Measurements from ENCODE around the gene CYP4A11. TPM values are rescaled to one million over a fixed set of nuclear protein-coding genes. Genes with fewer than 3 reads are reported as not detected.
A peak's percentile ranks its signal among the peaks of the same experiment; 100 is the strongest.
"Not testable (repeated sequence)": the region's sequence is repeated elsewhere in the genome, so short reads cannot be mapped to it uniquely, and the experiment has no call there.

CYP4A11 gene
- total RNA-seq (2021): 0.11 to 0.53 TPM (median 0.23 TPM) in 3 replicates
- Bru-seq, nascent RNA: percentile 7 among the genes with signal in this experiment
- long read RNA-seq, experiment 1, partial matches to known transcripts: 0 of 1 reads
- long read RNA-seq, experiment 1, other reads (novel, unspliced or antisense): 1 of 1 reads
- long read RNA-seq, experiment 2: 0 reads
- long read RNA-seq, experiment 3: 0 reads

GRCh38 chr1:46941135-46941694, at the start of gene CYP4A11:
TSS of gene CYP4A11 (minus strand) at chr1:46941476. CDS start at chr1:46941433, 43 bp downstream.
- CTCF ChIA-PET: no interaction called here
- ATAC-seq (no peak), DNase-seq (ENCODE audit: low spot score) (no peak)
- Mint-ChIP-seq H3K36me3 (no peaks in the 10 kb centered on the region), H3K27ac (no peak within 1 kb of the TSS), H3K4me3 (no peak within 1 kb of the TSS), H3K9me3 (no peaks in the 10 kb centered on the region), H3K4me1 (no peaks in the 10 kb centered on the region), H3K27me3 (ENCODE audit: low read depth) (peaks cover 34% of the 10 kb centered on the region)
- POLR2A ChIA-PET: interaction anchor here (0.6 kb wide), 1 partner anchor 440 kb away, joined by 3 read pairs; no protein-coding TSS in a partner anchor
- no peak for TF ChIP-seq USF2 (CRISPR knock-in tag; IDR thresholded peaks at IDR 0.05)
- TF ChIP-seq NFE2L1 (CRISPR knock-in tag; IDR thresholded peaks at IDR 0.05): no peak
- TF ChIP-seq ZMAT4 (CRISPR knock-in tag; IDR thresholded peaks at IDR 0.05): no peak
- TF ChIP-seq HMGA2 (CRISPR knock-in tag; IDR thresholded peaks at IDR 0.05): no peak
- no peak for TF ChIP-seq ZNF263 (CRISPR knock-in tag; IDR thresholded peaks at IDR 0.05; ENCODE audit: low read depth)
- no peak for TF ChIP-seq GABPB1 (CRISPR knock-in tag; IDR thresholded peaks at IDR 0.05)
- no peak for TF ChIP-seq GTF2I (CRISPR knock-in tag; conservative IDR thresholded peaks at IDR 0.05)
- TF ChIP-seq TCF7 (CRISPR knock-in tag; IDR thresholded peaks at IDR 0.05; ENCODE audit: low read depth): no peak

GRCh38 chr1:46990541-46990940, 49.3 kb upstream of the CYP4A11 start:
- H3K9me3 Mint-ChIP-seq; ATAC-seq; H3K27me3 Mint-ChIP-seq (ENCODE audit: low read depth); CTCF ChIA-PET; H3K4me1 Mint-ChIP-seq; POLR2A ChIA-PET; DNase-seq (ENCODE audit: low spot score); H3K4me3 Mint-ChIP-seq; H3K27ac Mint-ChIP-seq; H3K36me3 Mint-ChIP-seq: not testable (repeated sequence)

- H3K4me3 Mint-ChIP-seq: no peak overlapping the region
These were observed 42.7 kb upstream of the CYP4A11 start for GRCh38 chr1:46983830-46984586.

More at GRCh38 chr1:46983830-46984586, 42.7 kb upstream of the CYP4A11 start:
- Mint-ChIP-seq H3K27me3 (ENCODE audit: low read depth) (peaks cover 4% of the 10 kb centered on the region; the same call in 1 of the 2 replicates), H3K36me3 (peaks cover 17% of the 10 kb centered on the region), H3K27ac (no peak overlapping the region), H3K4me1 (peaks cover 34% of the 10 kb centered on the region), H3K9me3 (peaks cover 20% of the 10 kb centered on the region)
- TF ChIP-seq ZNF671 (CRISPR knock-in tag; IDR thresholded peaks at IDR 0.05) (no peak), NFYB (CRISPR knock-in tag; conservative IDR thresholded peaks at IDR 0.05; ENCODE audit: low read depth) (no peak), MYBL2 (CRISPR knock-in tag; IDR thresholded peaks at IDR 0.05) (no peak), ZNF138 (CRISPR knock-in tag; conservative IDR thresholded peaks at IDR 0.05) (no peak), JUN (CRISPR knock-in tag; IDR thresholded peaks at IDR 0.05) (no peak), CBFB (CRISPR knock-in tag; IDR thresholded peaks at IDR 0.05; ENCODE audit: low read depth) (no peak), PREB (CRISPR knock-in tag; IDR thresholded peaks at IDR 0.05; ENCODE audit: borderline replicate concordance) (no peak), ATF3 (CRISPR knock-in tag; conservative IDR thresholded peaks at IDR 0.05) (no peak), EMX1 (CRISPR knock-in tag; IDR thresholded peaks at IDR 0.05) (no peak), SOX15 (CRISPR knock-in tag; IDR thresholded peaks at IDR 0.05) (no peak), SMAD4 (CRISPR knock-in tag; IDR thresholded peaks at IDR 0.05) (no peak), TEAD1 (CRISPR knock-in tag; IDR thresholded peaks at IDR 0.05) (no peak), SP1 (CRISPR knock-in tag; conservative IDR thresholded peaks at IDR 0.05) (no peak), TEAD4 (CRISPR knock-in tag; IDR thresholded peaks at IDR 0.05) (no peak), NR2C2 (CRISPR knock-in tag; IDR thresholded peaks at IDR 0.05) (no peak), E2F5 (CRISPR knock-in tag; IDR thresholded peaks at IDR 0.05) (no peak)
- DNase-seq (ENCODE audit: low spot score) (no peak), ATAC-seq (peak; percentile 79)
- CTCF ChIA-PET: interaction anchor here (0.6 to 1.8 kb wide), 4 partner anchors 18 to 195 kb away, joined by 3 to 6 read pairs (median 4); no protein-coding TSS in a partner anchor
- POLR2A ChIA-PET: no interaction called here

All from WTC11 (cell line).